Endothelial cell of umbilical vein (primary cell): ENCODE results near the gene RAB31. TPM values are rescaled to one million over a fixed set of nuclear protein-coding genes. Genes with fewer than 3 reads are reported as not detected.

Experiments
- BruUV-seq: library from RNA; stranded (reverse); fragments of 400-500 nt; replicated peaks from 2 replicates; lab custom pipeline; 2021; lab: Mats Ljungman, UMichigan
- CTCF ChIA-PET: fragments of 300-600, 350-600 bp; sonication (Branson Sonifier 250); formaldehyde crosslinking; loops from one replicate; lab custom pipeline; 2021; ENCODE audit warnings: antibody characterized with exemption, inconsistent platforms; lab: Charles Lee
- POLR2A ChIA-PET: fragments of 300-600, 350-600 bp; sonication (Branson Sonifier 250); formaldehyde crosslinking; loops from one replicate; lab custom pipeline; 2021; ENCODE audit warnings: antibody characterized with exemption, inconsistent platforms; lab: Charles Lee
- DNase-seq: peaks from one replicate; pipeline ENCODE4 v3.0.0-alpha.2; 2011; ENCODE audit warnings: low read depth, low spot score
- FAIRE-seq: peaks from 2 replicates; lab custom pipeline; 2011; peaks lifted over from hg19 to GRCh38; lab: Jason Lieb, UNC
- H2AFZ ChIP-seq: 2 replicates; pipeline ENCODE4 v1.6.0; 2012; ENCODE audit warnings: low read depth, low read length, control low read depth, inconsistent platforms
- H3K27ac ChIP-seq: 2 replicates; pipeline ENCODE4 v1.5.1; 2011; ENCODE audit warnings: low read depth, mild to moderate bottlenecking, control low read depth, low read length, moderate library complexity; ENCODE audit not compliant: insufficient read depth
- H3K27me3 ChIP-seq, 2 experiments: 2 replicates each; pipeline versions ENCODE4 v1.6.0 to v1.6.1; 2011; ENCODE audit warnings: low read length in 2 of 2, mixed read lengths in 1 of 2; ENCODE audit not compliant: control insufficient read depth in 2 of 2, insufficient read depth in 2 of 2
- H3K36me3 ChIP-seq, 2 experiments: 2 replicates in 1 of 2; 3 replicates in 1 of 2; pipeline ENCODE4 v1.5.1; 2011; ENCODE audit warnings: low read length in 2 of 2, mild to moderate bottlenecking in 1 of 2, moderate library complexity in 1 of 2; ENCODE audit not compliant: control insufficient read depth in 2 of 2, insufficient read depth in 2 of 2; ENCODE audit errors: extremely low read depth in 1 of 2
- H3K4me1 ChIP-seq: 3 replicates; pipeline ENCODE4 v1.5.1; 2011; ENCODE audit warnings: mild to moderate bottlenecking, low read length; ENCODE audit not compliant: control insufficient read depth, insufficient read depth; ENCODE audit errors: extremely low read depth
- H3K4me2 ChIP-seq: 2 replicates; pipeline ENCODE4 v1.6.1; 2011; ENCODE audit warnings: low read length, control low read depth, mixed read lengths; ENCODE audit not compliant: insufficient read depth
- H3K4me3 ChIP-seq, 3 experiments: fragments of 200-600 bp in 1 of 3; sonication (generic), shearing (Covaris generic) in 1 of 3; replicated peaks in 1 of 3; 2 replicates each; pipeline ENCODE4 v1.5.1; 2011 to 2016; ENCODE audit warnings: control low read depth in 3 of 3, low read length in 3 of 3, mild to moderate bottlenecking in 2 of 3, inconsistent platforms in 1 of 3, low read depth in 1 of 3, moderate library complexity in 1 of 3; ENCODE audit not compliant: insufficient read depth in 1 of 3
- H3K79me2 ChIP-seq: 2 replicates; pipeline ENCODE4 v1.6.0; 2012; ENCODE audit warnings: low read length, inconsistent platforms; ENCODE audit not compliant: control insufficient read depth, insufficient read depth
- H3K9ac ChIP-seq: replicated peaks from 2 replicates; pipeline ENCODE3; 2011; ENCODE audit warnings: low read length, control low read depth; ENCODE audit not compliant: insufficient read depth; ENCODE audit errors: extremely low read depth
- H3K9me1 ChIP-seq: replicated peaks from 3 replicates; pipeline ENCODE4 v1.6.0; 2011; ENCODE audit warnings: mild to moderate bottlenecking, low read length; ENCODE audit not compliant: control insufficient read depth, insufficient read depth; ENCODE audit errors: extremely low read depth
- H3K9me3 ChIP-seq: replicated peaks from 2 replicates; pipeline ENCODE4 v1.5.1; 2012; ENCODE audit warnings: low read length, inconsistent platforms; ENCODE audit not compliant: control insufficient read depth, insufficient read depth
- H4K20me1 ChIP-seq: replicated peaks from 2 replicates; pipeline ENCODE3; 2011; ENCODE audit warnings: mild to moderate bottlenecking, low read length; ENCODE audit not compliant: control insufficient read depth, insufficient read depth; ENCODE audit errors: extremely low read depth
- EZH2 ChIP-seq: IDR thresholded peaks from 2 replicates; pipeline ENCODE4 v1.6.1; 2012; ENCODE audit warnings: borderline replicate concordance, low read depth, mild to moderate bottlenecking, moderate library complexity, low read length, inconsistent platforms; ENCODE audit not compliant: severe bottlenecking
- FOS ChIP-seq: IDR thresholded peaks from 2 replicates; pipeline ENCODE4 v1.6.1; 2011; ENCODE audit warnings: mild to moderate bottlenecking, low read length, moderate library complexity, borderline replicate concordance; ENCODE audit not compliant: insufficient read depth
- GATA2 ChIP-seq: IDR thresholded peaks from 2 replicates; pipeline ENCODE4 v1.7.0; 2011; ENCODE audit warnings: low read depth, mild to moderate bottlenecking, moderate library complexity, mixed read lengths, low read length; ENCODE audit not compliant: insufficient read length, insufficient read depth
- JUN ChIP-seq: IDR thresholded peaks from 2 replicates; pipeline ENCODE4 v1.6.1; 2011; ENCODE audit warnings: borderline replicate concordance, low read depth; ENCODE audit not compliant: insufficient read length, insufficient read depth
- MYC ChIP-seq: IDR thresholded peaks from one replicate; pipeline ENCODE4 v1.6.1; 2011; ENCODE audit warnings: mild to moderate bottlenecking, low read depth, low read length
- POLR2A ChIP-seq: IDR thresholded peaks from 2 replicates; pipeline ENCODE4 v1.6.1; 2012; ENCODE audit warnings: low read depth, mild to moderate bottlenecking, control low read depth, low read length
- POLR2AphosphoS5 ChIP-seq: IDR thresholded peaks from 2 replicates; pipeline ENCODE4 v1.6.1; 2012; ENCODE audit warnings: low read depth, mild to moderate bottlenecking, control low read depth, low read length, moderate library complexity; ENCODE audit not compliant: insufficient read depth
- dilution Hi-C: fragments of 300-500 bp; cut with MboI; formaldehyde crosslinking; loops from one replicate; pipeline ENCODE4 v1.15.0; 2019; ENCODE audit warnings: low sequenced_read_pairs; ENCODE audit not compliant: extremely low pct_ligation_motif_present
- intact Hi-C: fragments of 100-400 bp; cut with micrococcal nuclease; formaldehyde crosslinking; loops from one replicate; pipeline ENCODE4 v1.10.0; 2022
- polyA plus RNA-seq, 4 experiments: library from polyadenylated mRNA; depleted of rRNA in 3 of 4; stranded (reverse) in 3 of 4; unstranded in 1 of 4; fragments of >200 nt; gene quantifications; 2 replicates each; pipeline versions ENCODE4 v1.2.1 to v1.2.3, GENCODE V29; 2011 to 2012; ENCODE audit warnings: missing spikeins in 1 of 4
- total RNA-seq: library from RNA; stranded (reverse); gene quantifications from 2 replicates; pipeline ENCODE4 v1.2.3, GENCODE V29; 2021
- TF ChIP-seq, protein P1 (sequence below), 2 donors: IDR thresholded peaks; 1 replicate in 1 of 2; 2 replicates in 1 of 2; pipeline ENCODE4 v1.5.1; 2011; ENCODE audit warnings: low read length in 2 of 2, mild to moderate bottlenecking in 2 of 2, moderate library complexity in 2 of 2, control low read depth in 1 of 2, inconsistent platforms in 1 of 2, low read depth in 1 of 2; ENCODE audit not compliant: insufficient read depth in 1 of 2; ENCODE audit errors: extremely low read depth in 1 of 2
- TF ChIP-seq, protein P2 (sequence below): IDR thresholded peaks from 2 replicates; pipeline ENCODE4 v1.6.1; 2011; ENCODE audit not compliant: insufficient read depth, insufficient read length

The RAB31 gene
- total and polyA plus RNA-seq, 2 donors (not counting 3 experiments of a cell fraction or from before 2014, with no cell fraction given), result 30.5 TPM

DNA sequence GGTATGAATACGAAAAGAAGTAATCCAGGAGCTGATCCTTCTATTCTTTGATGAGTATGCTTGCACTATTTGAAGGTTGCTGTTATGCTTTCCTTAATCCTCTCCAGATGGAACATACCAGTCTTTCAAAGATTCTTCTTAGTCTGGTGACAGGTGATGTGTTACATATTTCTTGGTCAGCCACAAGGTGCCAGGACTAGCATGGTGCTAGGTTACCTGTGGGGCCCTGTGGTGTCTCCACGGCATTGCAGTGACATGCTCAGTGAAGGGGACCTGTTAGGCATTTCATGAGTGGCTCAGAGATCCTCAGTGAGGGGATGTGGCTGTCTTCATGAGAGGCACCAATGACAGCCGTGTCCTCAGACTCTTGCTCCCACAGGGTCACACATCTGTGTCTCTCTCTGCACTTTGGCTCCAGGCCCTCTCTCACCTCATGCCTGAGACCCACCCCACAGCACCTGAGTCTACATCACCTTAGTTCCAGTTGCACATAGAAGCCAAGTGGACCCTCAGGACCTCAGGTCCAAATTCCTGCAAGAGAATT, 13.1 kb upstream of the RAB31 start:
- no peak overlapping the region for H3K4me3 ChIP-seq
- no peak overlapping the region for H3K9ac ChIP-seq
- no peak overlapping the region for H2AFZ ChIP-seq
- no peaks in the 10 kb centered on the region for H3K9me1 ChIP-seq
- no peak overlapping the region for H3K4me2 ChIP-seq
- no peaks in the 10 kb centered on the region for H3K36me3 ChIP-seq
- CTCF ChIA-PET, result no interaction called here
- no TSS peak for BruUV-seq
- no peaks in the 10 kb centered on the region for H3K27me3 ChIP-seq
- no peaks in the 10 kb centered on the region for H4K20me1 ChIP-seq
- no peaks in the 10 kb centered on the region for H3K9me3 ChIP-seq
- POLR2A ChIA-PET, result no interaction called here
- no peaks in the 10 kb centered on the region for H3K79me2 ChIP-seq
- dilution Hi-C loops, result no loop called here
- FAIRE-seq (no peak), DNase-seq (no peak)
- no peak for TF ChIP-seq POLR2AphosphoS5
- no peak for TF ChIP-seq JUN
- TF ChIP-seq FOS, result no peak
- no peak for TF ChIP-seq POLR2A
- no peak for TF ChIP-seq EZH2
- no peak for TF ChIP-seq MYC
- TF ChIP-seq GATA2, result no peak
- TF ChIP-seq, protein P1, sequence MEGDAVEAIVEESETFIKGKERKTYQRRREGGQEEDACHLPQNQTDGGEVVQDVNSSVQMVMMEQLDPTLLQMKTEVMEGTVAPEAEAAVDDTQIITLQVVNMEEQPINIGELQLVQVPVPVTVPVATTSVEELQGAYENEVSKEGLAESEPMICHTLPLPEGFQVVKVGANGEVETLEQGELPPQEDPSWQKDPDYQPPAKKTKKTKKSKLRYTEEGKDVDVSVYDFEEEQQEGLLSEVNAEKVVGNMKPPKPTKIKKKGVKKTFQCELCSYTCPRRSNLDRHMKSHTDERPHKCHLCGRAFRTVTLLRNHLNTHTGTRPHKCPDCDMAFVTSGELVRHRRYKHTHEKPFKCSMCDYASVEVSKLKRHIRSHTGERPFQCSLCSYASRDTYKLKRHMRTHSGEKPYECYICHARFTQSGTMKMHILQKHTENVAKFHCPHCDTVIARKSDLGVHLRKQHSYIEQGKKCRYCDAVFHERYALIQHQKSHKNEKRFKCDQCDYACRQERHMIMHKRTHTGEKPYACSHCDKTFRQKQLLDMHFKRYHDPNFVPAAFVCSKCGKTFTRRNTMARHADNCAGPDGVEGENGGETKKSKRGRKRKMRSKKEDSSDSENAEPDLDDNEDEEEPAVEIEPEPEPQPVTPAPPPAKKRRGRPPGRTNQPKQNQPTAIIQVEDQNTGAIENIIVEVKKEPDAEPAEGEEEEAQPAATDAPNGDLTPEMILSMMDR (IDR thresholded peaks at IDR 0.05; ENCODE audit: extremely low read depth in 1 of 2, insufficient read depth in 1 of 2, low read depth in 1 of 2, low read length in 2 of 2), result no peak
- TF ChIP-seq, protein P2, sequence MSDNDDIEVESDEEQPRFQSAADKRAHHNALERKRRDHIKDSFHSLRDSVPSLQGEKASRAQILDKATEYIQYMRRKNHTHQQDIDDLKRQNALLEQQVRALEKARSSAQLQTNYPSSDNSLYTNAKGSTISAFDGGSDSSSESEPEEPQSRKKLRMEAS, result no peak
- intact Hi-C loops, result no loop called here
- H3K4me1 ChIP-seq, result no peaks in the 10 kb centered on the region
- no peak overlapping the region for H3K27ac ChIP-seq
